ENCODE measurements around the gene NKAIN2.
"Not testable (repeated sequence)": the region's sequence is repeated elsewhere in the genome, so short reads cannot be mapped to it uniquely, and the experiment has no call there.

The NKAIN2 gene

DNA sequence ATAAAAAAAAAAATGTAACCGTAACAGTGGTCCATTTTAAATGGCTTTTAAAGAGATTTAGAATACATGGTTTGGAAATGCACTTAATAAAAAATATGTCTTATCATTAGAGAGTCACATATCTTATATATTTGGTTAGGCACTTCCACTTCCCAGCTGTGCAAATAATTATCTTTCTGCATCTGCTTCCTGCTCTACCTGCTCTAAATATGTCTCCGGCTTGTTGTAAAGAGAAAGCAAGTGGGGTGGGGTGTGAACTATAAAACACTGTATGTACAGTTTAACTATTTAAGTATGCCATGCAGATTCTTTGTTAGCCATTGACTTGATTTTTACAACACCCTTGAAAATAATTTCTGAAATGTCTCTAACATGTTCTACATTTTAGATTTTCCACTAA is 106.3 kb downstream of the NKAIN2 start:
- H3K4me3 ChIP-seq (ENCODE audit: low read depth, low read length): no peak overlapping the region
- TF ChIP-seq, protein P1, sequence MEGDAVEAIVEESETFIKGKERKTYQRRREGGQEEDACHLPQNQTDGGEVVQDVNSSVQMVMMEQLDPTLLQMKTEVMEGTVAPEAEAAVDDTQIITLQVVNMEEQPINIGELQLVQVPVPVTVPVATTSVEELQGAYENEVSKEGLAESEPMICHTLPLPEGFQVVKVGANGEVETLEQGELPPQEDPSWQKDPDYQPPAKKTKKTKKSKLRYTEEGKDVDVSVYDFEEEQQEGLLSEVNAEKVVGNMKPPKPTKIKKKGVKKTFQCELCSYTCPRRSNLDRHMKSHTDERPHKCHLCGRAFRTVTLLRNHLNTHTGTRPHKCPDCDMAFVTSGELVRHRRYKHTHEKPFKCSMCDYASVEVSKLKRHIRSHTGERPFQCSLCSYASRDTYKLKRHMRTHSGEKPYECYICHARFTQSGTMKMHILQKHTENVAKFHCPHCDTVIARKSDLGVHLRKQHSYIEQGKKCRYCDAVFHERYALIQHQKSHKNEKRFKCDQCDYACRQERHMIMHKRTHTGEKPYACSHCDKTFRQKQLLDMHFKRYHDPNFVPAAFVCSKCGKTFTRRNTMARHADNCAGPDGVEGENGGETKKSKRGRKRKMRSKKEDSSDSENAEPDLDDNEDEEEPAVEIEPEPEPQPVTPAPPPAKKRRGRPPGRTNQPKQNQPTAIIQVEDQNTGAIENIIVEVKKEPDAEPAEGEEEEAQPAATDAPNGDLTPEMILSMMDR (IDR thresholded peaks at IDR 0.05; ENCODE audit: low read depth, low read length): no peak

DNA sequence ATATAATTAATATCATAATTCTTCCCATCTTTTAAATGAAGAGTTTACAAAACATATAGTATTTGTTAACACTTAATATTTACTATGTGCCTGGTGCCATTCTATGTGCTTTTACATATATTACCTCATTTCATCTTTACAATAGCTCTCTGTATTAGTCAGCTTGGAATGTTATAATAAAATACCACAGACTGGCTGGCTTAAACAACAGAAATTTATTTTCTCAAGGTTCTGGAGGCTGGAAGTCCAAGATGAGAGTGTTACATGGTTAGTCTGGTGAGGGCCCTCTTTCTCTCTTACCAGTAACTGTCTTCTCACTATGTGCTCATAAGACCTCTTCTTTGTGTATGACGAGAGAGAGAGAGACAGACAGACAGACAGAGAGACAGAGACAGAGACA is 110.2 kb downstream of the NKAIN2 start:
- TF ChIP-seq, protein P1 (IDR thresholded peaks at IDR 0.05; ENCODE audit: low read depth, low read length): no peak
- H3K4me3 ChIP-seq (ENCODE audit: low read depth, low read length): no peak overlapping the region

DNA sequence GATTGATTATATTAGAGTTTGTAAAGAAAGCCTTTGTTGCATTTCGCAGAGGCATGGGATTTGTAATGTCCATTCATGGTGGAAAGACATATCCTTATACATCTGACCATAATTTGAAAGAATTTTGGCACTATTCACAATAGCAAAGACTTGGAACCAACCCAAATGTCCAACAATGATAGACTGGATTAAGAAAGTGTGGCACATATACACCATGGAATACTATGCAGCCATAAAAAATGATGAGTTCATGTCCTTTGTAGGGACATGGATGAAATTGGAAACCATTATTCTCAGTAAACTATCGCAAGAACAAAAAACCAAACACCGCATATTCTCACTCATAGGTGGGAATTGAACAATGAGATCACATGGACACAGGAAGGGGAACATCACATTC is 119.7 kb downstream of the NKAIN2 start:
- H3K4me3 ChIP-seq (ENCODE audit: low read depth, low read length): not testable (repeated sequence)

DNA sequence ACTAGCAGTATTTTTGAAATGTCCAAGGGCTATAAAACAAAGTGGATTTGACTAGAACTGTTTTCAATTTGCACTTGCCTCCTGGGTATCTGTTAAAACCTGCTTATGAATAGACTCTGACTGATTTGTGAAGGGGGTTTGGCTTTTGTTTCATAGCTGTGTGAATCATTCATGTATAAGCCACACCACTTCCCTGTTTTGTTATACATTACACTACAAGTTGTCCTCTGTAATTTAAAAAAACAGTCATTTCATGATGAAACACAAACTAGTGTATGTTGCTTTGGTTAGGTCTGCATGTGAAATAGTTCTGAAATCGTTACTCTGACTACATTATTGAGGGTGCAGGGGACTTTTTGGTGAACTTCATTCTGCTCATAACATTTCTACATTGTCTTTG is 121.7 kb downstream of the NKAIN2 start:
- H3K4me3 ChIP-seq (ENCODE audit: low read depth, low read length): no peak overlapping the region
- TF ChIP-seq, protein P1 (IDR thresholded peaks at IDR 0.05; ENCODE audit: low read depth, low read length): no peak

DNA sequence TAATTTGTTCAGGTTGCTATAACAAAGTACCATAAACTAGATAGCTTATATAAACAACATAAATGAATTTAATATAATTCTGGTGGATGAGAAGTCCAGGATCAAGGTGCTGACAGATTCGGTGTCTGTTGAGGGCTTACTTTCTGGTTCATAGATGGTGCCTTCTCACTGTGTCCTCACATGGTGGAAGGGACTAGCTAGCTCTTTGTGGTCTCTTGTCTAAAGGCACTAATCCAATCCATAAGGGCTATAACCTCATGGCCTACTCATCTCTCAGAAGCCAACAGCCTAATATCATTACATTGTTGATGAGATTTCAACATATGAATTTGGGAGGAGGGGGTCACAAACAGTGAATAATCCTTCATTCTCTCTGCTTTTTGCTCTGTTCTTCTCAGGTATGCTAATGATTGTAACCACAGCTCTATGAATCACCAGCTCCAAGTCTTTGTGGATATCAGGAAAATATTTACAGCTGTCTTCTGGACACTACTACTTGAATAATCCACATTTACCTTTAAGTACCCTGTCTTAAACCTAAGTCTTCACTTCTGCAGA is 122.3 kb downstream of the NKAIN2 start:
- no peak overlapping the region for H3K4me3 ChIP-seq (ENCODE audit: low read depth, low read length)
- TF ChIP-seq, protein P1 (IDR thresholded peaks at IDR 0.05; ENCODE audit: low read depth, low read length): no peak

DNA sequence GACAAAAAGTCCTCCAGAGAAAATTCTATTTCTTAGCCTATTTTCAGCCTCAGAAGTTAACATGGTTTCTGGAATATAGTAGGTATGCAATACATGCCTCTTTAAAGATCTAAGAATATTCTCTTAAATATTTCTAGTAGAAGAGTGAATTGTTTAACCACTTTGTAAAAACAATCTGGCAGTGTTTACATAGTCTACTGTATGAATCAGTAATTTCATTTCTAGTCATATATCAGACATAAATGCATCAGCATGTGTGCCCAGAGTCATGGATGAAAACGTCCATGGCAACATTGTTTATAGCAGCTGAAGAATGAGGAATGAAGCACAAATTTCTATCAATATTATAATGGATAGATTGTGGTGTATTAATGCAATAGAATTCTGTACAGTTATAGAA is 124.9 kb downstream of the NKAIN2 start:
- TF ChIP-seq, protein P1 (IDR thresholded peaks at IDR 0.05; ENCODE audit: low read depth, low read length): no peak
- H3K4me3 ChIP-seq (ENCODE audit: low read depth, low read length): no peak overlapping the region

DNA sequence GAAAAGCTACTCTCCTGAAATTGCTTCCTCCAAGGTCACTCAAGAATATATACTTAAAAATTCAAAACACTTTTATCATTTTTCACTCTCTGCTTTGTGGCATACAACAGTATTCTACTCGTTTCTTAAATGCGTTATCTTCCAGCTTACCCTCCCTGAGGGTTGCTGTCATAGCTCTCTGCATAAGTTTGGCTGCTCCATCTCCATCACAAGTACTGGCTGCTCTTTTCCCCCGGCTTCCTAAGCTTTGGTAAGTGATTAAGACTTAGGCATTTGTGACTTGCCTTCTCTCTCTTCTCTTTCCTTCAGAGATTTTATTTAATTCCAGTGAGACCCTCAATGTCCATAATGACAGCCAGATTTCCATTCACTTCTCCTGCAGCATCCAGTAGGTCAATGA is 128.3 kb downstream of the NKAIN2 start:
- no peak overlapping the region for H3K4me3 ChIP-seq (ENCODE audit: low read depth, low read length)
- TF ChIP-seq, protein P1 (IDR thresholded peaks at IDR 0.05; ENCODE audit: low read depth, low read length): no peak

DNA sequence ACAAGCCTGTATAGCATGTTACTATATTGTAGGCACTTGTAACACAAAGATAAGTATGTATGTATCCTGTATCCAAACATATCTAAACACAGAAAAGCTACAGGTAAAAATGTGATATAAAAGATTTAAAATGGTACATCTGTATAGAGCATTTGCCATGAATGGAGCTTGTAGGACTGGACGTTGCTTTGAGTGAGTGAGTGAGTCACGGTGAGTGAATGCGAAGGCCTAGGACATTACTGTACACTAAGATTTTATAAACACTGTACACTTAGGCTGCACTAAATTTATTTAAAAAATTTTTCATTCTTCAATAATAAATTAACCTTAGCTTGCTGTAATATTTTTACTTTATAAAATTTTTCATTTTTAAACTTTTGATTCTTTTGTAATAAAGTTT is 136.9 kb downstream of the NKAIN2 start:
- TF ChIP-seq, protein P1 (IDR thresholded peaks at IDR 0.05; ENCODE audit: low read depth, low read length): no peak
- no peak overlapping the region for H3K4me3 ChIP-seq (ENCODE audit: low read depth, low read length)
